Measurements from ENCODE around the gene CYBC1. TPM values are rescaled to one million over a fixed set of nuclear protein-coding genes. Genes with fewer than 3 reads are reported as not detected.

Gene CYBC1
- total and polyA plus RNA-seq, 8 donors, result 29.3 to 66.9 (median 41.0) TPM

DNA sequence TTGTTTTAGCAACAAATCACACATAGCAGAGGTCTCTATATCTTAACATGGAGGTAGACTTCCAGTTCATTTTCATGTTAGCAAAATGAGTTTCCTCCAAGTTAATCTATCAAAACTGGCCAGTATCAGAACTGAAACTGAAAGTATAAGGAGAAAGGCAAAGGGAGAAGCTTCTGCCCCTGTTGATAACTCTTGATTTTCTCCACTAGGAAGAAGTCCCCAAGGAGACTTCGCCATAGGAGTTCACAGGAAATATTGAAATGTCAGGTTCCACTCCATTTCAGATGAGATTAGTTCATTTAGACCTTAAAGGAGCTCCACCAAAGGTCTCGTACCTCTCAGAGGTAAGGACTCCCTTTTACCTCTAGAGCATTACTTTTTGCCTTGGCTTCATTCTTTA lies 31.0 kb downstream of the CYBC1 start:
- TF ChIP-seq, protein P1, sequence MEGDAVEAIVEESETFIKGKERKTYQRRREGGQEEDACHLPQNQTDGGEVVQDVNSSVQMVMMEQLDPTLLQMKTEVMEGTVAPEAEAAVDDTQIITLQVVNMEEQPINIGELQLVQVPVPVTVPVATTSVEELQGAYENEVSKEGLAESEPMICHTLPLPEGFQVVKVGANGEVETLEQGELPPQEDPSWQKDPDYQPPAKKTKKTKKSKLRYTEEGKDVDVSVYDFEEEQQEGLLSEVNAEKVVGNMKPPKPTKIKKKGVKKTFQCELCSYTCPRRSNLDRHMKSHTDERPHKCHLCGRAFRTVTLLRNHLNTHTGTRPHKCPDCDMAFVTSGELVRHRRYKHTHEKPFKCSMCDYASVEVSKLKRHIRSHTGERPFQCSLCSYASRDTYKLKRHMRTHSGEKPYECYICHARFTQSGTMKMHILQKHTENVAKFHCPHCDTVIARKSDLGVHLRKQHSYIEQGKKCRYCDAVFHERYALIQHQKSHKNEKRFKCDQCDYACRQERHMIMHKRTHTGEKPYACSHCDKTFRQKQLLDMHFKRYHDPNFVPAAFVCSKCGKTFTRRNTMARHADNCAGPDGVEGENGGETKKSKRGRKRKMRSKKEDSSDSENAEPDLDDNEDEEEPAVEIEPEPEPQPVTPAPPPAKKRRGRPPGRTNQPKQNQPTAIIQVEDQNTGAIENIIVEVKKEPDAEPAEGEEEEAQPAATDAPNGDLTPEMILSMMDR (IDR thresholded peaks at IDR 0.05), result no peak
- H3K9me3 ChIP-seq, result no peaks in the 10 kb centered on the region
- FAIRE-seq, result no peak
- peak overlapping the region in 1 of 4 donors; percentile 87 for H3K27ac ChIP-seq
- peaks cover 1 to 13% (median 6%) of the 10 kb centered on the region in 3 donors for H3K4me1 ChIP-seq
- ATAC-seq, result no peak
- H3K4me3 ChIP-seq, result peak overlapping the region in 1 of 4 donors; percentile 85
- WGBS, 2 donors, result 90% methylated on average over 2 of the region's 2 CpGs
- DNase-seq, result no peak
- no peaks in the 10 kb centered on the region for H3K27me3 ChIP-seq
- H3K36me3 ChIP-seq, result no peaks in the 10 kb centered on the region
- intact Hi-C loops (cut with DNase I), result no loop called here

- peak within 1 kb of the TSS; percentile 65 to 89 (median 87) for H3K27ac ChIP-seq
- ATAC-seq, result peak; percentile 88 to 96 (median 94)
- peak within 1 kb of the TSS; percentile 60 to 85 (median 79) for H3K4me3 ChIP-seq
- TF ChIP-seq, protein P1 (IDR thresholded peaks at IDR 0.05), result no peak
- no peaks in the 10 kb centered on the region for H3K36me3 ChIP-seq
- FAIRE-seq, result no peak
- H3K9me3 ChIP-seq, result no peaks in the 10 kb centered on the region
- 1% methylated on average over 73 to 105 of the region's 108 CpGs for WGBS, 2 donors
- intact Hi-C loops (cut with DNase I), result no loop called here
- peaks cover 4 to 15% (median 6%) of the 10 kb centered on the region in 3 donors for H3K4me1 ChIP-seq
- no peaks in the 10 kb centered on the region for H3K27me3 ChIP-seq
- DNase-seq, result peak; percentile 81 to 94 (median 88)
Observed at GRCh38 chr17:82418001-82418986, 32.3 kb downstream of the CYBC1 start, which contains the start of the genes HEXD and OGFOD3. Gene HEXD (plus strand): TSS chr17:82418347. CDS start chr17:82419800, 1,453 bp downstream. Gene OGFOD3 (minus strand): TSS chr17:82418586. CDS start chr17:82418485, 101 bp downstream.

DNA sequence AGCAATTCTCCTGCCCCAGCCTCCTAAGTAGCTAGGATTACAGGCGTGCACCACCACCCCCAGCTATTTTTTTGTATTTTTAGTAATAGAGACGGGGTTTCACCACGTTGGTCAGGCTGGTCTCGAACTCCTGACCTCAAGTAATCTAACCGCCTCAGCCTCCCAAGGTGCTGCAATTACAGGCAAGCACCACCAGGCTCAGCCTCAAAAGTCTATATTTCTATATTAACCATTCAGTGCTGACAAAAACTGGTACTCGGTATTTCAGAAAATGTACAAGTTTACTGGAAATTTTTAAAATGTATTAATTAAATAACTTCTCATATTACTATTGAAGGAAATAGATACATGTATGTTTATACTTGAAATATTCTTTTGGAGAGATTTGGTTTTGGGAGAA lies 33.8 kb downstream of the CYBC1 start:
- FAIRE-seq (no peak), DNase-seq (peak in 1 of 6 donors; percentile 2), ATAC-seq (no peak)
- no peak overlapping the region for H3K27ac ChIP-seq
- TF ChIP-seq, protein P1 (IDR thresholded peaks at IDR 0.05), result no peak
- H3K36me3 ChIP-seq, result no peaks in the 10 kb centered on the region
- intact Hi-C loops (cut with DNase I), result no loop called here
- no peak overlapping the region for H3K4me3 ChIP-seq
- H3K27me3 ChIP-seq, result no peaks in the 10 kb centered on the region
- no peaks in the 10 kb centered on the region for H3K9me3 ChIP-seq
- 87 to 95% methylated on average over 6 of the region's 6 CpGs for WGBS, 2 donors
- peaks cover 4 to 15% (median 6%) of the 10 kb centered on the region in 3 donors for H3K4me1 ChIP-seq

DNA sequence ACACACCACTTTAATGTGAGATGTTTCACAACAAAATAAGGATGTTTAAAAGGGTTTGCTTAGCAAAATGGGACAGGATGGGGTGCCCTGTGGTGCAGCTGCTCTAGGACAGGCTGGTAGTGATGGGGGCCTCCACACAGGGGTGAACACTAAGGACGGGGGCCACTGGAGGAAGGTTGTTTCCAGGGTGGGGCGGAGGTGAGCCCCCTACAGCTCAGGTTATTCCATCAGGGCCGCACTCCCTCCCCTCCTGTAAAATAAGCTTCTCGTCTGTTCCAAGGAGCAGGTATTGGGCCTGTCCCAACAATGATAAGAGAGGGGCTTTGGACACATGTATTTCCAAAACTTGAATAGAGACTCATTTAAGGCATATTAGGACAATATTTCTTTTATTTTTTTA lies 34.3 kb downstream of the CYBC1 start:
- FAIRE-seq (no peak), DNase-seq (peak in 1 of 6 donors; percentile 12), ATAC-seq (no peak)
- whole genome bisulfite sequencing, 2 donors, result 81 to 95% methylated on average over 4 of the region's 4 CpGs
- peaks cover 4 to 15% (median 6%) of the 10 kb centered on the region in 3 donors for H3K4me1 ChIP-seq
- H3K4me3 ChIP-seq, result no peak overlapping the region
- no peaks in the 10 kb centered on the region for H3K36me3 ChIP-seq
- H3K27me3 ChIP-seq, result no peaks in the 10 kb centered on the region
- intact Hi-C loops (cut with DNase I), result no loop called here
- TF ChIP-seq, protein P1 (IDR thresholded peaks at IDR 0.05), result no peak
- no peak overlapping the region for H3K27ac ChIP-seq
- no peaks in the 10 kb centered on the region for H3K9me3 ChIP-seq
